ENCODE measurements around the gene FGFR2.

FGFR2 gene

DNA sequence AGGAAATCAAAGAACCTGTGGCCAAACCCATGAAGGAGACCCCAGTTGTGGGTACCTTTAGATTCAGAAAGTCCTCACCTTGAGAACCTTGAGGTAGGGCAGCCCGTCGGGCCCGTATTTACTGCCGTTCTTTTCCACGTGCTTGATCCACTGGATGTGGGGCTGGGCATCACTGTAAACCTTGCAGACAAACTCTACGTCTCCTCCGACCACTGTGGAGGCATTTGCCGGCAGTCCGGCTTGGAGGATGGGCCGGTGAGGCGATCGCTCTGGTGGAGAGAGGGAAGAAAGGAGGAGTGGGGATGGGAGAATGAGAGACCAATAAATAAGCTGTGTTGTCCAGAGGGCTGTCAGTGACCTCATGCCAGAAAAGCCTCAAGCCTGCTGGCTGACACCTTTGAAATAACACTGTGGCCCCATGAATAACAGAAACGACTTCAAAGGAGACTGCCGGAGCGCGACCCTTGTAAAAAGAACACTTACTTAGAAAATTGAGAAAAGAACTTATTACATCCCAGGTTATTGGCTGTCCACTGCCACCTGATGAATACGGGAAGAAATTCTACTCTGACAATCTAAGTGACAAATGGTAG lies 78.2 kb downstream of the FGFR2 start:
- TF ChIP-seq, protein P1, sequence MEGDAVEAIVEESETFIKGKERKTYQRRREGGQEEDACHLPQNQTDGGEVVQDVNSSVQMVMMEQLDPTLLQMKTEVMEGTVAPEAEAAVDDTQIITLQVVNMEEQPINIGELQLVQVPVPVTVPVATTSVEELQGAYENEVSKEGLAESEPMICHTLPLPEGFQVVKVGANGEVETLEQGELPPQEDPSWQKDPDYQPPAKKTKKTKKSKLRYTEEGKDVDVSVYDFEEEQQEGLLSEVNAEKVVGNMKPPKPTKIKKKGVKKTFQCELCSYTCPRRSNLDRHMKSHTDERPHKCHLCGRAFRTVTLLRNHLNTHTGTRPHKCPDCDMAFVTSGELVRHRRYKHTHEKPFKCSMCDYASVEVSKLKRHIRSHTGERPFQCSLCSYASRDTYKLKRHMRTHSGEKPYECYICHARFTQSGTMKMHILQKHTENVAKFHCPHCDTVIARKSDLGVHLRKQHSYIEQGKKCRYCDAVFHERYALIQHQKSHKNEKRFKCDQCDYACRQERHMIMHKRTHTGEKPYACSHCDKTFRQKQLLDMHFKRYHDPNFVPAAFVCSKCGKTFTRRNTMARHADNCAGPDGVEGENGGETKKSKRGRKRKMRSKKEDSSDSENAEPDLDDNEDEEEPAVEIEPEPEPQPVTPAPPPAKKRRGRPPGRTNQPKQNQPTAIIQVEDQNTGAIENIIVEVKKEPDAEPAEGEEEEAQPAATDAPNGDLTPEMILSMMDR (IDR thresholded peaks at IDR 0.05; ENCODE audit: low read depth, low read length), result no peak

GRCh38 chr10:121519411-121519810 lies 78.8 kb downstream of the FGFR2 start:
- TF ChIP-seq, protein P1 (IDR thresholded peaks at IDR 0.05; ENCODE audit: low read depth, low read length), result no peak
- DNase-seq (ENCODE audit: extremely low read depth, low read depth), result no peak

More for the DNA sequence above, 78.2 kb downstream of the FGFR2 start:
- DNase-seq (ENCODE audit: extremely low read depth, low read depth), result no peak

DNA sequence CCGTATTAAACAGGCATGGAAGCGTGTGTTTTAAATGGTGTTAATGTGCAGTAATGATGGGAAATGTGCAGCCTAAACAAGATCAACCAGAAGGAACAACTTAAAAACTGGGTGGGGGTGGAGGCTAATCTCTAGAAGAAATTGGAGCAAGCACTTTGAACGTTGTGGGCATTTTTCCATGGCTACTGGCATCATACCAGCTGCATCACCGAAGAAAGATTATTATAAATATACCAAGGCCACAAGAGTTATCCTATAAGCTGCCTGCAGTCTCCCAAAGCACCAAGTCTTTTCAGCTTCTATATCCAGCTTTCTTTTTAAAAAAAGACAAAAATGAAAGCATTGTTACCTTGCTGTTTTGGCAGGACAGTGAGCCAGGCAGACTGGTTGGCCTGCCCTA lies 79.9 kb downstream of the FGFR2 start:
- TF ChIP-seq, protein P1 (IDR thresholded peaks at IDR 0.05; ENCODE audit: low read depth, low read length), result no peak
- no peak for DNase-seq (ENCODE audit: extremely low read depth, low read depth)

DNA sequence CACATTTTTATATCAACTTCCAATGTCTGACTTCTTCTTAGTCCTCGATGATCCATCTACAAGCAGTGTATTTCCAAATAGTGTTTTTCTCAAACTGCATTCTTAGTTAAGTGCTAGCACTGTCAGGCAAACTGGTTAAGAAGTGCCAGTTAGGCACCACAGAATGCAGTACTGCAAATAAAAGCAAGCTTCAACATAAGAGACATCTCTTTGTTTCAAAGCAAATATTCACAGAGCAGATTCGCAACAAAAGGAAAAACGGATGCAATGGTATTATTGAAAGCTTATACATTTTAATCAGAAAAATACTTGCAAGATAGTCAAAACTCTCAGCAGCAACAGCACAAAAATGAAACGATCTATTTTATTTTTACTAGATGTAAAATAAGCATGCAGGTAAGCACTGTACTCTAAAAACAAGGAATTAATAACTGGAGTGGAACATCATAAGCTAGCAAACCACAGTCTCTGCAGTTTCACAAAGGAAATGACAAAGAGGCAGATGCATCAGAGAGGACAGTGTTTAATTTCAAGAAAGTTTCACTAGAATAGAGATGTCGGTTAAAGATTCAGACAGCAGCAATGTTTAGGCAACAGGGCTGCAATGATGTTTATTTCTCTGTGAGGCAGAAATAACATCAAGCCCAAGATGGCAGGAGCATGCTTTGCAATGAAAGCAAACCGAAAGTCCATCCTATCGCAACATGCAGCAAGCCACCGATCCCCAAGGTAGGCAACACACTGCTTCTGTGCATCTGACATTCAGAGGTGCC lies 82.0 kb downstream of the FGFR2 start:
- DNase-seq (ENCODE audit: extremely low read depth, low read depth), result no peak
- TF ChIP-seq, protein P1 (IDR thresholded peaks at IDR 0.05; ENCODE audit: low read depth, low read length), result no peak

GRCh38 chr10:121514141-121514865 lies 83.9 kb downstream of the FGFR2 start:
- DNase-seq (ENCODE audit: extremely low read depth, low read depth), result no peak
- TF ChIP-seq, protein P1 (IDR thresholded peaks at IDR 0.05; ENCODE audit: low read depth, low read length), result no peak

GRCh38 chr10:121511943-121512342 lies 86.3 kb downstream of the FGFR2 start:
- no peak for DNase-seq (ENCODE audit: extremely low read depth, low read depth)
- TF ChIP-seq, protein P1 (IDR thresholded peaks at IDR 0.05; ENCODE audit: low read depth, low read length), result no peak

GRCh38 chr10:121511460-121511859 lies 86.8 kb downstream of the FGFR2 start:
- DNase-seq (ENCODE audit: extremely low read depth, low read depth), result no peak
- TF ChIP-seq, protein P1 (IDR thresholded peaks at IDR 0.05; ENCODE audit: low read depth, low read length), result no peak
